GM19328 (cell line): ENCODE results near the gene TUBG2.
"Not testable (repeated sequence)": the region's sequence is repeated elsewhere in the genome, so short reads cannot be mapped to it uniquely, and the experiment has no call there.

ENCODE experiments used
- ATAC-seq: cut with Tn5 transposase; IDR thresholded peaks from one replicate; pipeline ENCODE4 v1.9.1; 2021; ENCODE audit warnings: mild to moderate bottlenecking, moderate library complexity; ENCODE audit not compliant: unreplicated experiment

TUBG2 gene

DNA sequence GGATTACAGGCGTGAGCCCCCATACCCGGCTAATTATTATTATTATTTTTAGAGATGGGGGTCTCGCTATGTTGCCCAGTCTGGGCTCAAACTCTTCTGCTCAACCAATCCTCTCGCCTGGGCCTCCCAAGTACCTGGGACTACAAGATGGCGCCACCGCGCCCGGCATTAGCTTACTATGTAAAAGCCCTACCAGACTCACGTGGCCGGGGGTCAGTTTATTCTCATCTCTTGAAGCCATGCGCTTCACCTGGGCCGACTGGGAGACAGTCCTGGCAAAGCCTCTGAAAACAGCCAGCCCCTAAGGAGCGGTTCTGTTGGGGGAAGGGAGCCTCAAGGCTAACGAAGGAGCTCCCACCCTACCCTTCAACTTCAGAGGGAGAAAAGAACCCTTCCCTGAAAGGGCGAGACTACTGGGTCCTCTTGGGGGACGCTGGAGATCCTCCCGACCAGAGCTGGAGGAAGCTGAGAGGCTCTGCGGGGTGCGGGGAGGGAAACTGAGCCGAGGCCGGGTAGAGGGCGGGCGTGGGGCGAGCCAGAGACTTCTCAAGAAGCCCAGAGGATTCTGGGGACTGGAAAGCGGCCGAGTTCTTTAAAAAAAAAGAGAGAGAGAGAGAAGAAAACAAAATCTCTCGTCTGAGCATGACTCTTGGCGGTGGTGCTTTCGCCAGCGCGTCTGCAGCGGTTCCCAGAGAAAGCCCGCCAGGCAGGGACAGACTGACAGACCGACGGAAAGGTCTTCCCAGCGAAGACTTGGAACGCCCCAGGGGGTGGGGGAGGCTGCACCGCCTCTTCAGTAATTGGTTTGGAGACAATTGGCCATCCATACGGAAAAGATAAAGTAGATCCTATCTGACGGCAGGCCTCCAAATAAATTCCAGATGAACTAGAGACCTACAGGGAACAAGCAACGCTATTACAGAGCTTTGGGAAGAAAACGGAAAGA is 5.6 kb upstream of the TUBG2 start:
- no peak for ATAC-seq

DNA sequence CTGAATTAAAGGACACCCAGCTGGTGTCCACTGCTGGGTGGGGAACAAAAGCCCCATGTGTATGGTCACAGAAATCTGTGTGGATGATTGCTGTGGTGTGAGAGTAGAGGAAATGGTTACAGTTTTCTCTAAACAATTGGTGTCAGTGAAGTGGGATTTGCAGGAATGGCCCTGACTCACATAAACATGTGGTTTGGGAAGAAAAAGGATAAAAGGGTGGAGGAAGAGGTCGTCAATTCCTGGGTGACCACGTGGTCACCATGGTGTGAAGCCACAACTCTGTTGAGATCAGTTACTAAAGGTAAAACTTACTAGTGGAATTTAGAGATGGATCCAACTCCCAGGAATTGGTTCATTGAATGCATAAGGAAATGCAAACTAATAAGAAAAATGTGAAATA is 3.6 kb upstream of the TUBG2 start:
- ATAC-seq, result no peak

DNA sequence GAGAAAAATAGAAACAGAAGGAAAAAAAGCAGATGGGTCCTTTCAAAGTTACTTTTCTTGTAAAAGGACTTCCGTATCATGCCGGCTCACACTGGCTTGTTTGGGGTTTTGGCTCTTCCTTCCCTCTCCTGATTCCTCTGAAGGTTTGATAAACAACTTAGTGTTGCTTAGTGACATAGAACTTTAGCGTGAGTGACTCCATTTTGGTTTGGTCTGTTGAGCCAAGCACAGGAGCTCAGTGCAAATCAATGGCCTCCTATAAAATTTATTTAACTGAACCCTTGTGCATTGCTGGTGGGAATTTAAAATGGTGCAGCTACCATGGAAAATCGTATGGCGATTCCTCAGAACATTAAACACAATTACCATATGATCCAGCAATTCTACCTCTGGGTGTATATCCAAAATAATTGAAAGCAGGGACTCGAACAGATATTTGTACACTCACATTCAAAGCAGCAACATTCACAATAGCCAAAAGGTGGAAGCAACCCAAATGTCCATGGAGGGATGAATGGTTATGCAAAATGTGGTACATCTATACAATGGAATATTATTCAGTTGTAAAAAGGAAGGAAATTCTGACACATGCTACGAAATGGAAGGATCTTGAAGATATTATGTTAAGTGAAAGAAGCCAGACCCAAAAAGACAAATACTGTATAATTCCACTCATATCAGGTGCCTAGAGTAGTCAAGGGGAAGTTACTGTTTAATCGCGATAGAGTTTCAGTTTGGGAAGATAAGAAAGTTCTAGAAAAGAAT is 1.1 kb upstream of the TUBG2 start:
- no peak for ATAC-seq

DNA sequence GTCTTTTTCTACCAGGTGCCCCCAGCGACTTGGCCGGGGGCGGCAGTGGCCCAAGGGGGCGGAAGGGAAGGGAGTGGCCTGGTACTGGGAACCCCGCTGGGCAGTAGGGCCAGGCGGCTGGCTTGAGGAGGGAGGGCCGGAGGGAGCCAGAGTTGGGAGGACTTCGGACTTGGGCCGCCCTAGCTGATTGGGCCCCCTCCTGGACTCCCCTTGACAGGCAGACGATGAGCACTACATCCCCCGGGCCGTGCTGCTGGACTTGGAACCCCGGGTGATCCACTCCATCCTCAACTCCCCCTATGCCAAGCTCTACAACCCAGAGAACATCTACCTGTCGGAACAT is 819 bp downstream of the TUBG2 start:
- ATAC-seq, result not testable (repeated sequence)

DNA sequence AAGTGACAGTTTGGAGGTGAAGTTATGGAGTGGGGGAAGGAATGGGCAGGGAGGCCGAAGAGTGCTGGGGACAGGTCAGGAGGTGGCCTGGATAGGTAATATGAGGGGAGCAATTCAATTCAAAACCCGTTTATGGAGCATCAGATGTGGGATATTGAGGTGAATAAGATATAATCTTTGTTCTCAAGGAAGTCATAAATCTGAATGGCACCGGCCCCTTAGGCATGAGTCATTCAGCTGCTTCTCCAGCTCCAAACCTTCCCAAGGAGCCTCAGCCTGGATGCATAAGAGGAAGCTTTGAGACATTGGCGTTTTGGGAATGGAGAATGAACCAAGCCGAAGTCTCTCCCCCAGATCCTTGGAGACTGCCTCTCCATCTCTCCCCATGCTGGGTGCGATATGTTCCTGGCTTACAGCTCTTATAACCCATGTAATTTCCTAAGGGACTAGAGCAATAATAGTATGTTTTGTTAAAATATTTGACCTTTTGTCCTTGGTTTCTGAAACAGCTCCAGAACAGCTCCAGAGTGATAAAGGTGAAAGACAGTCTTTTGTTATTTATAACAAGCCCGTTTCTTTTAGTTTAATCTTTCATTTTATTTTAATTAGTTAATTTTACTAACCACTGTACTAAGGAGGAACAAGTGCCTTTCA is 1.7 kb downstream of the TUBG2 start:
- ATAC-seq, result no peak

DNA sequence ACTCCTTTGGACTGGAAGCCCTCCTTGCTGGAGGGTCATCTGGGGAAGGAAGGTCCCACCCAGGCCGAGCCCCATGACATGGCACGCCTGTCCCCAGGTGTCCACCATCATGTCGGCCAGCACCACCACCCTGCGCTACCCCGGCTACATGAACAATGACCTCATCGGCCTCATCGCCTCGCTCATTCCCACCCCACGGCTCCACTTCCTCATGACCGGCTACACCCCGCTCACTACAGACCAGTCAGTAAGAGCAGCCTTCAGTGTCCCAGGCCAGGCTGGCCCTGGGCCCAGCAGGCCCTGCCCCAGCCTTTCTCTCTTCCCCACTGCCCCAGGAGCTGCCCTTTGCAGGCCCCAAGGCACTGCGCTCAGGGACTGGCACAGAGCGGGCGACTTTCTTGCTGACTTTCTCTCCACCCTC is 6.5 kb downstream of the TUBG2 start:
- ATAC-seq, result no peak

DNA sequence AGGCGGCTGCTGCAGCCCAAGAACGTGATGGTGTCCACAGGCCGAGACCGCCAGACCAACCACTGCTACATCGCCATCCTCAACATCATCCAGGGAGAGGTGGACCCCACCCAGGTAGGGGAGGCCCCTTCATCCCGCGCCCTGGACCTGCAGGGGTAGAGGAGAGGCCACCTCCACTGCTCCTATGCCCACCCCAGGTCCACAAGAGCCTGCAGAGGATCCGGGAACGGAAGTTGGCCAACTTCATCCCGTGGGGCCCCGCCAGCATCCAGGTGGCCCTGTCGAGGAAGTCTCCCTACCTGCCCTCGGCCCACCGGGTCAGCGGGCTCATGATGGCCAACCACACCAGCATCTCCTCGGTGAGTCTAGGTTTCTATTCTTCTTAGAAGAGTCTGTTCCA is 7.0 kb downstream of the TUBG2 start:
- not testable (repeated sequence) for ATAC-seq

DNA sequence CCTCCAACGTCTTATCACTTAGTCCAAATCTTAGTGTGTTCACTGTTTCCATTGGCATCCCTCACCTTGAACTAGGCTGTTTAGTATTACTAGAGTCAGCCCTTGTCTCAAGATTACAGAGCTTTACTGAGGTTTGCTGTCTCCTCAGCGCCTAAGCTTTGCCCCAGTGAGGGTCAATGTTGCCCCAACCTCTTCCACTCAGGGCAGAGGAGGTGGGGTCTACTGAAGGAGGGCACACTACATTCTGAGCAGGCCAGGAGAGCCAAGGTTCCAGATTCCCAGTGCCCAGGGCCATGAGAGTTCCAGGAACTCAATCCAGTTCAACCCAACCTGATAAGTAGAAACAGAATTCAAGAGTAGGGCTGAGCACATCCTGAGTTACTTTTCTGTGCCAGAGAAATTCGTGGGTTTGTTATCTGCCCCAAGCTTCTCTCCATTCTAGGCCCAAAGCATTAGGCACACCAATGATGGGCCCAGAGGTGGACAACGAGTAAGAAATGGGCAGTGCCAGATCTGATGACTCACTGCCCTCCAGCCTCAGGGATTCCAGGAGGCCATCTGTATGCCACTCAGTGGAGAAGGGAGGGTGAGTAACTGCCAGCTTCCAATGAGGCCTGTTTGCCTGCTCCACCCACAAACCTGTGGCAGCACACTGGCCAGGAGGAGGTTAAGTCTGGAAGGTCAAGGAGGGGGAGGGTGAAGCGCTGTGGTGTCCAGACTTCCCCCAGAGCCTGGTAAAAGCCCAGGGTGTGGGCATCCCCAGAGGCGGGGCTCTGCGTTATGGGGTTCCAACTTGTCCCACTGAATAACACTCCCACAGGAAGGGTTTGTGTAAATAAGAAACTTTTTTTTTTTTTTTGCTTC is 8.2 kb downstream of the TUBG2 start:
- ATAC-seq, result no peak

DNA sequence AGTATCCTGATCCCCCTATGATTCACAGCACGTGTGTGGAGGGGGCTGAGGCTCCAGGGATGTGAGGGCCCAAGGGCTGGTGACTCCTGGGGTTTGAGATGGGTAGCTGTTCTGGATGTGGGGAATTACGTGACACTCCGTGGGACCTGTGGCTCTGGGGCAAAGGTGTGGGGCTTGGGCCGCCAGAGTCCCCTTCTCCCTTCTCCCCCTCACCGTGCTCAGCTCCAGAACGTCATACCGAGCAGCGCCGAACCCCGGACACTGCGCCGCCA is 10.6 kb downstream of the TUBG2 start:
- ATAC-seq, result no peak

DNA sequence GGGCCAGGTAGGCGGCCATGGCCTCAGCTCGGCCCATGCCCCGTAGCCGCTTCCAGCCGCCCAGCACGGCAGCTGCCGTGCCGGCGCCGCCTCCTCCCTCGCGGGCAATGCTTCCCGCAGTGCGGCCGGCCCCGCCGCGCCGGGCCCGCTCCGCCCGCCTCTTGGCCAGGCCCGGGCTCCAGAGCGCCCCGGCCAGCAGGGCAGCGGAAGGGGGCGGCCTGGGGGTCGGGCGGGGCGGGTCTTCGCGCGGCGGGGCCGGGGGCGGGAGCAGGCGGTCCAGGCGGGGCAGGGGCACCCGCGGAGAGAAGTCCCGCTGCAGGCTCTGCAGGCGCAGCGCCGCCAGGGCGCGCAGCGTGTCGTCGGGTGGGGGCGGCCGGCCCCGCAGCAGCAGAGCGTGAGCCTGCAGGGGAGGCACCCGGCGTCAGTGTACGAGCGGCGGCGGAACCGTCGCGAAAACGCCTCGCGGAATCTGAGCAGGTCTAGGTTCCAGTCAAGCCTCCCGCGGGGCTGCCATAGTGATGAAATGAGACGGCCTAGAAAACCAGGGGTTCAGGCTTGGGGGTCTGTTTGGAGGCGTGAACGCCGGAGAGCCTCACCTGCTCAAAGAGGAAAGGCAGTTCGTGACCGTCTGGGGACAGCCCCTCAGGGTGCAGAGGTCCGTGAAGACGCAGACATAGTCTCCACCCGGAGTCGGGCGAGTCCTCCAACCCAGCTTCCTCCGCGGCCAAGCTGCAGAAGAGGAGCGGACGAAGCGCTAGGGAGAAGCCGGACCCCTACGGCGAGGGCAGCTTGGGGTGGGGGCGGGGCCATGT is 11.1 kb downstream of the TUBG2 start:
- ATAC-seq, result no peak

DNA sequence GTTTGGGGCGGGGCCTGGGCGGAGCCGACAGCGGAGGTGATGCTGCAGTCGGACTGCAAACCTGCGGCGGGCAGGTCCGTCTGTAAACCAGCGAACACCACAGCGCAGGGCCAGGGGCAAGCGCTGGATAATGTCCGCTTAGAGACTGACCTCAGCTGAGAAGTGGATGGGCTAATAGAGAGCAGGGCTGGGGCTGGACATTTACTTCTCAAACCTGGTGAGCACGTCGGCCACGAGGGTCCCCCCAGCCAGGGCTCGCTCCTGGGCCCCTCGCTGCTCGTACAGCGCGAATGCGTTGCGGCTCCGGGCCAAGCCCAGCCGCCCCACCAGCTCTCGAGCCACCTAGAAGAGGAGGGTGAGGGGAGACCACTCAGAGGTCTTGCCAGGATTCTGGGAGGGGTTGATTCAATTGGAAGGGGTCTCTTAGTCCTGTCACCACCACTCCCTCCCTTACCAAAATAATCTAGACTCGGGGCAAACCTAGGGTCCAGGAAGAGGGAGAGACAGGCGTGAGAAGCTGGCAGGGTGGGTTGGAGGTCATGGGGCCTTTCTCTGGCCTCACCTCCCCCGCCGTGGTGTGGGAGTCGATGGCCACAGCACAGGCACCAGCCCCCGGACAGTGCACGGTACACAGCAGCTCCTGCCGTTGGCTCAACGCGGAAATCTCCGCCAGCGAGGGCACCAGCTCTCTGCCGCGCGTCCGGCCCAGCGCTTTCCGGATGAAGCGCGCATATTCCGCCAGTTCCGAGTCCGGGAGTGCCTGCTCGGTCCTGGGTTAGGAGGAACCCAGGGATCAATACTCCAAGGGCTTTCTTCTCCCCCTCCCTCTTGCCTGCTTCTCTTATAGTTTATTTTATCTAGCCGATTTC is 11.9 kb downstream of the TUBG2 start:
- no peak for ATAC-seq

DNA sequence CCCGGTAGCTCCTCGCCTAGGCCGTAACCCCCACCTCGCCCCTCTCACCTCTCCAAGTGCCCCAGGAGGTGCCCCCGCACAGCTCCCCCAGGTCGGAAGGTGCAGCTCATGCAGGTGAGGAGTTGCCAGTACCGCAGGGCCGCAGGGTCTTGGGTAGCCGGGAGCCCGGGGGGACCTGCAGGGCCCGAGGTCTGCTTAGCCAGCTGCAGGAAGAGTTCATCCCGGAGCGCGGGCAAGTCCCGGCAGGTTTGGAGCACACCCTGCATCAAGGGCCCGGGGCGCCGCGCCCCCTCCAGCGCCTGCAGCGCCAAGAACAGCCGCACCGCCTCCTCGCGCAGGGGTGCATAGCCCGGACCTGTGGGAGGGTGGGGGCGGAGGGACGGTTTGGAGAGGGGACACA is 13.0 kb downstream of the TUBG2 start:
- no peak for ATAC-seq

DNA sequence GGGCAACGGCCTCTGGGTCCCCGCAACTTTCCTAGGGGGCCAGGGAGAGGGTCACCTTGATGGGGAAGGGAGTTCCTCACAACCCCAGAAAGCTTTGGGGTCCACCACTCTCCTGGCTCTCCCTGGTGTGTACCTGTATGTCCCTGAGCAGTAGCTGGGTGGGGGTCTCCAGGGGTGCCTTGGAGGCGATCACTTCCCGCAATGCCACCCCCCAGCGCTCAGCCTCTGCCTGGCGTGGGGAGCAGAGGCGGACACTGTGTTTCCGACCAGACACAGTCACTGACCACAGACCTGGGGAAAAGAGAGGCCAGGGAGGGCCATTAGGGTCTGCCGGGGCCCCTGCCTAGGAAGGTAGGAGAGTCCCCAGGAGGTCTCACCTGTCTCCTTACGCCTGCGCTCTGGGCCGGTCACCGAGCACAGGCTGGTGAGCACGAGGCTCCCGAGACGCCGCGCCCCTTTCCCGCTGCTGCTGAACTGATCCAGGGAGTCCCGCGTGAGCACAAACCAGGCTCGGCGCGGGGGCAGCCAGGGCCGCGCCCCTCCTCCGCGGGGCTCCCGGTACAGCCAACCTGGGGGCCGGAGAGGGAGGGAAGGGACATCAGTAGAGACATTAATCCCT is 14.3 kb downstream of the TUBG2 start:
- no peak for ATAC-seq

DNA sequence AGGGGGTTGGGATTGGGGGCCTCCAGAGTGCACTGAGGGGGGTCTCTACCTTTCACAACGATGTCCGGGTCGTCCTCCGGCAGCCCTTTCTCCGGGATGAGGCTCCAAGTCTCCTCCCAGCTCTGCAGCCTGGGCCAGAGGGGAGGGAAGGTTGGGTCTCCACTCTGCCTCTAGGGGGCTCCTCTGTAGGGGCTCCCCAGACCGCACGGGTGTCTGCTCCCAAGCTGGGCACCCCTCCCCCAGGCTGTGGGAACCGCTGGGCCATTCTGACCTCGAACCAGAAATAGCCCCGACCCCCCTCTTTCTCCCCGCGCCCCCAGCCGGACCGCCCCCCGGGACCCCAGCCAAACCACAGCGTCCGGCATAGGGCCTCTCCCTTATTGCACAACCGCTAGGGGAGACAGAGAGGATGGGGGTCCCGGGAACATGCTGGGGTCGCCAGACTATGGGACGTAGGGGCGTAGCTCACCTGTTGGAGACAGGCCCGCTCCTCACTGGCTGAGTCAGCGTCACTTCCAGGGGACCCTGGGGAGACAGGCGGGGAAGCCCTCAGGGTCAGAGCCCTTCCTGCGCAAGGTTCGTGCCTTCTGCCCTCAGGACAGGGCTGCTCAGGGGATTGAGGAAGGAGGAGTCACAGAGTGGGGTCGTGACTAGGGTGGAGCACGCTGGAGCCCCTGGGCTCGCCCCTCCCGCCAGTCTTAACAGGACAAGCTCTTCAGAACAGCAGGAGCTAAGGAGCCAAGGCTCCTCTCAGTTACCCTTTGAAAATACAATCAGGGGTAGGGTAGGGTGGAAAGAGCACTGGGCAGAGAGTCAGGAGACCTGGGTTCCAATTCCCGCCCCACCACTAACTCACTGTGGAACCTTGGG is 15.0 kb downstream of the TUBG2 start:
- no peak for ATAC-seq

DNA sequence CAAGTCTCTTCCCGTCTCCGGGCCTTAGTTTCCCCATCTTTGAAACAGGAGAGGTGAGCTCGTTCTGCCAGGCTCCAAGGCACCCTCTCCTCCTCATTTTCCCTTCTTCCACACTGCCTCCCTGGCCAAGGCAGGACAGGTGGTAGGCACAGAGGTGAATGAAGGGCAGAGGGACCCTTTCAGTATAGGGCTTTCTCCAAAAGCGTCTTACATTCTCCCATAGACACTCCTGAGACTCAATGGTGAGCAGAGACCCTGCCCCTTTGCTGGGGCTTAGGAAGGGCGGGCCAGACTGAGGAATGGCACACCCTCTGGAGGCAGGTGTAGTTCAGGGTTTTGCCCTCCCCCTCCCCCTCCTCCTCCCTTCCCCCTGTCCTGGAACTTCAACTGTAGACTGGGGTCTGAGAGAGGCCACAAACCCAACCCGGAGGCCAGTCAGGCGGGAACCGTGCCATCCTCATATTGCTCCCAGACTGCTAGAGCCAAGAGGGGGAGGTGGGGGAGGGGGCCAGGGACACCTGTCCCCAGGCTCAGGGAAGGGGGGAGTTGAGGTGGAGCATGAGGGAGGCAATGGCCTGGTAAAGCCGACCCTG is 15.8 kb downstream of the TUBG2 start:
- no peak for ATAC-seq

DNA sequence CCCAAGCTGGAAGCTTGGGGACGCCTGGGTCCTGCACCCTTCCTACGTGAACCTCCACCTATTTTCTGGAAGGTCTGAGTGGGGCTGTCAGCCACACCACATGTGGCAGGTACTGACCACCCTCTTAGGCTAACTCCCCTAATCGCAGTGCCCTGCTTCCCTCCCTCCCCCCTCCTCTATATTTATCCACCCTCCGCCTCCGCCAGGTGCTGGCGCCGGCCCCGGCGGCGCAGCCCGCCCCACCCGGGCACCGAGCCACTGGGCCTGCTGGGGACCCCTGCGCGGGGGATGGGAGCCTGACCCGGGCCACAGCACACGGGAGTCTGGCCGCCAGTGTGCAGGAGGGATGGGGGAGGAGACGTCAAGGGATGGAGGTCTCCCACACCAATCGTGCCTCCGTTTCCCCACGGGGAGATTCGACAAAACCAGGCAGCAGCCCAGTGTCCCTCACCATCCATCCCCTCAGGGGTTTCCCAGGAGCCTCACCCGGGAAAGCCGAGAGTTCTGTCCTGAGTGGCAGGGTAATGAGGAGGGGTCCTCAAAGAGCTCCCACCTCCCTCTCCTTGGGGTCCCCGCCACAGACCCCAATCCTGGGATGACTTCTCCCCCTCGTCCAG is 16.4 kb downstream of the TUBG2 start:
- ATAC-seq, result no peak

DNA sequence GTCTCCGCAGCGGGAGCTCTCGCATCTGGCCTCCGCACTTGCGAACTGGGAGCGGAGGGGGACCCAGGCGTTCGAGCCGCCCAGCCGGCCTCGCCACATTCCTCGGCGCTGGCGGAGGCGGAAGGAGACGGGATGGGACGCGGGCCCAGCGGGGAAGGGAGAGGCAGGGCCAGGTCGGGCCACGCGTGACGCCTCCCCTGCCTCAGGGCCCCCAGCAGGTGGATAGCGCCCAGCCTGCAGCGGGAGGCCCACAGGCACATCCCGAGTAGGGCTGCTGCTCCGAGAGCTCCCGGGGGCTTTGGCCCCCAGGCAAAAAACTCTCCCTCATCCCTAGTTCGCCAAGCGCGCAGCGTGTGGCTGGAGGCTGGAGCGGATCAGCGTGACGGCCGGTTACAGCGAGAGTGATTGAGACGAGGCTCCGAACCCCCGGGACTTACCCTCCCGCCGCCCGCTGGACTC is 16.9 kb downstream of the TUBG2 start:
- no peak for ATAC-seq
